Trophoblast cell (in vitro differentiated cells and primary cell): Measurements from ENCODE around the gene PACSIN2.

Experiments used
- DNase-seq, 2 donors: peaks; one replicate each; pipeline ENCODE4 v3.0.0-alpha.2; 2016
- H2AFZ ChIP-seq: 2 replicates; pipeline ENCODE4 v1.6.1; 2013; ENCODE audit warnings: low read length, moderate library complexity, mild to moderate bottlenecking; ENCODE audit not compliant: insufficient read depth, poor library complexity
- H2AK5ac ChIP-seq: 2 replicates; pipeline ENCODE4 v1.6.1; 2013; ENCODE audit warnings: mild to moderate bottlenecking, low read length
- H2BK120ac ChIP-seq: 2 replicates; pipeline ENCODE4 v1.6.1; 2013; ENCODE audit warnings: low read length, mild to moderate bottlenecking, moderate library complexity; ENCODE audit not compliant: insufficient read depth, poor library complexity
- H2BK12ac ChIP-seq: 2 replicates; pipeline ENCODE4 v1.6.1; 2013; ENCODE audit warnings: mild to moderate bottlenecking, low read length, moderate library complexity
- H2BK5ac ChIP-seq: 2 replicates; pipeline ENCODE4 v1.6.1; 2013; ENCODE audit warnings: low read length, low read depth, moderate library complexity, mild to moderate bottlenecking; ENCODE audit not compliant: poor library complexity
- H3K14ac ChIP-seq: 2 replicates; pipeline ENCODE4 v1.6.1; 2013; ENCODE audit warnings: mild to moderate bottlenecking, low read length
- H3K18ac ChIP-seq: 2 replicates; pipeline ENCODE4 v1.6.1; 2013; ENCODE audit warnings: mild to moderate bottlenecking, low read length
- H3K23ac ChIP-seq: 2 replicates; pipeline ENCODE4 v1.6.1; 2013; ENCODE audit warnings: low read length
- H3K27ac ChIP-seq: 2 replicates; pipeline ENCODE4 v1.5.1; 2013; ENCODE audit warnings: low read depth, mild to moderate bottlenecking, inconsistent platforms, low read length, moderate library complexity
- H3K27me3 ChIP-seq: 2 replicates; pipeline ENCODE4 v1.6.1; 2013; ENCODE audit warnings: inconsistent platforms, mild to moderate bottlenecking, low read length, moderate library complexity; ENCODE audit not compliant: insufficient read depth
- H3K36me3 ChIP-seq, 2 experiments: 1 replicate in 1 of 2; 2 replicates in 1 of 2; pipeline ENCODE4 v1.6.1; 2013; ENCODE audit warnings: low read length in 2 of 2, mild to moderate bottlenecking in 2 of 2, moderate library complexity in 1 of 2; ENCODE audit not compliant: insufficient read depth in 2 of 2, control insufficient read depth in 1 of 2
- H3K4ac ChIP-seq: 2 replicates; pipeline ENCODE4 v1.6.1; 2013; ENCODE audit warnings: low read depth, mild to moderate bottlenecking, low read length, moderate library complexity
- H3K4me1 ChIP-seq, 2 experiments: 1 replicate in 1 of 2; 2 replicates in 1 of 2; pipeline ENCODE4 v1.6.1; 2013; ENCODE audit warnings: low read length in 2 of 2, mild to moderate bottlenecking in 2 of 2, moderate library complexity in 1 of 2; ENCODE audit not compliant: insufficient read depth in 2 of 2, control insufficient read depth in 1 of 2
- H3K4me2 ChIP-seq: 2 replicates; pipeline ENCODE4 v1.6.1; 2013; ENCODE audit warnings: inconsistent platforms, mild to moderate bottlenecking, low read length, moderate library complexity
- H3K4me3 ChIP-seq: 2 replicates; pipeline ENCODE4 v1.5.1; 2013; ENCODE audit warnings: mild to moderate bottlenecking, low read depth, low read length, inconsistent platforms
- H3K79me1 ChIP-seq: one replicate; pipeline ENCODE4 v1.6.1; 2013; ENCODE audit warnings: low read length
- H3K79me2 ChIP-seq: 2 replicates; pipeline ENCODE4 v1.6.1; 2013; ENCODE audit warnings: low read length, mild to moderate bottlenecking; ENCODE audit not compliant: control insufficient read depth, insufficient read depth, poor library complexity
- H3K9ac ChIP-seq: 2 replicates; pipeline ENCODE4 v1.6.1; 2013; ENCODE audit warnings: mild to moderate bottlenecking, low read length
- H3K9me3 ChIP-seq: 2 replicates; pipeline ENCODE4 v1.6.1; 2013; ENCODE audit warnings: low read depth, mild to moderate bottlenecking, control low read depth, inconsistent platforms, low read length; ENCODE audit not compliant: insufficient read depth
- H4K12ac ChIP-seq: 2 replicates; pipeline ENCODE4 v1.6.1; 2013; ENCODE audit warnings: low read depth, mild to moderate bottlenecking, low read length, moderate library complexity
- H4K8ac ChIP-seq: 2 replicates; pipeline ENCODE4 v1.6.1; 2013; ENCODE audit warnings: low read depth, mild to moderate bottlenecking, low read length, moderate library complexity
- H4K91ac ChIP-seq: one replicate; pipeline ENCODE4 v1.6.1; 2013; ENCODE audit warnings: low read depth, mild to moderate bottlenecking, low read length, moderate library complexity
- WGBS: extraction: QIAGEN DNeasy Blood & Tissue Kit; methylation state at CpG from one replicate; pipeline ENCODE4 v1.1.7; 2013; ENCODE audit warnings: missing lambda C conversion rate; ENCODE audit not compliant: insufficient read length, insufficient coverage; ENCODE audit errors: extremely low coverage; 5-methylcytosine and 5-hydroxymethylcytosine counted together

PACSIN2 gene

DNA sequence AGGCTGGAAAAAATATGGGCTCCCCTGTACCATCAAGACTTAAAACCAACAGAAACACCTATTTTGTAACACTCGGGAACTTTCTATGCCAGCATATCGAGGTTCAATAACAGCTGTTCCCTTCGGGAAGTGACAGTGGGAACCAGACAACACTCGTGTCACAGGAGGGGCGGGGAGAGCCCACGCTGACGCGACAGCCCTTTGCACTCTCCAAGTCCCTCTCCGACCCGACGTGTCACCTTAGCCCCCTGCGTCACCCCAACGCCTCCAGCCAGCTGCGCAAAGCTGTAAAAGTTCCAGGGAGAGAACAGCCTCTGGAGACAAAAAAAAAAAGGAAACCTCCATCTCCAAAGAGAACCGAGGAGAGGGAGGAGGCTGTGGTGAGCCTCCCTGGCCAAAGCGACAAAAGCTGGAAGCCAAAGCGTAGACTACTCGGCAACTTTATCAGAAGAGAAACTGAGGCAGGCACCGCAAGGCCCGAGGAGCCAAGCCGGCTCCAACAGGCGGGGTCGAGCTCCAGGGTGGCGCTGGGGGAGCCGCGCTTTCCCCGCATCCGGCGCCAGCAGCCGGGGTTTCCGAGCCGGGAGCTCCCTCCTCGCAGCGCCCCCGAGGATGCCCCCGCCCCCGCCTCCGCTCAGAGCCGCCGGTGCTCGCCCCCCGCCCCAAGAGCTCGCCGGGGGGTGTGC lies 158.6 kb downstream of the PACSIN2 start:
- H3K4me3 ChIP-seq = peak overlapping the region; percentile 92
- peak overlapping the region; percentile 84 for H3K4ac ChIP-seq
- peak overlapping the region; percentile 89 for H4K12ac ChIP-seq
- H3K23ac ChIP-seq = no peak overlapping the region
- DNase-seq = peak; percentile 66 to 69
- peak overlapping the region; percentile 86 for H3K9ac ChIP-seq
- no peak overlapping the region for H2BK12ac ChIP-seq
- peaks cover 0 to 2% of the 10 kb centered on the region in 2 experiments for H3K4me1 ChIP-seq
- peak overlapping the region; percentile 77 for H2BK5ac ChIP-seq
- H3K18ac ChIP-seq = peak overlapping the region; percentile 87
- H2BK120ac ChIP-seq = peak overlapping the region; percentile 78
- H4K91ac ChIP-seq = peak overlapping the region; percentile 91
- peaks cover 4% of the 10 kb centered on the region for H3K79me2 ChIP-seq
- H3K27me3 ChIP-seq = no peaks in the 10 kb centered on the region
- H3K27ac ChIP-seq = peak overlapping the region; percentile 91
- peak overlapping the region; percentile 83 for H2AFZ ChIP-seq
- H3K36me3 ChIP-seq = no peaks in the 10 kb centered on the region
- H3K9me3 ChIP-seq = peaks cover 2% of the 10 kb centered on the region
- peaks cover 11% of the 10 kb centered on the region for H3K79me1 ChIP-seq
- H4K8ac ChIP-seq = peak overlapping the region; percentile 86
- H2AK5ac ChIP-seq = peak overlapping the region; percentile 68
- WGBS = no CpG with 5 or more reads among the region's 44 CpGs
- peak overlapping the region; percentile 77 for H3K4me2 ChIP-seq
- peak overlapping the region; percentile 96 for H3K14ac ChIP-seq

DNA sequence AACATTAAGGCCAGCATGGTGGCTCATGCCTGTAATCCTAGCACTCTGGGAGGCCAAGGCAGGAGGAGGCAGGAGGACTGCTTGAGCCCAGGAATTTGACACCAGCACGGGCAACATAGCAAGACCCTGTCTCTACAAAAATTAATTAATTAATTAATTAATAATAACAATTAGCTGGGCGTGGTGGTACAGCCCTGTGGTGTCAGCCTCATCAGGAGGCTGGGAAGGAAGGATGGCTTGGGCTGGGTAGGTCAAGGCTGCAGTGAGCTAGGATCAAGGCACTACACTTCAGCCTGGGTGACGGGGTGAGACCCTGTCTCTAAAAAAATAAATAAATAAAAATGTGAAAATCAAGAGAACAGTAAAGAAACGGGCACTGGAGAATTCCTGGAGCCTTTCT lies 159.2 kb downstream of the PACSIN2 start:
- Histone ChIP-seq H3K23ac (no peak overlapping the region), H2BK120ac (no peak overlapping the region), H2AFZ (no peak overlapping the region), H3K4ac (no peak overlapping the region), H4K91ac (no peak overlapping the region), H3K79me2 (peaks cover 4% of the 10 kb centered on the region), H3K4me2 (peak overlapping the region; percentile 77), H3K27me3 (no peaks in the 10 kb centered on the region), H3K27ac (no peak overlapping the region), H3K9ac (no peak overlapping the region), H3K79me1 (peaks cover 11% of the 10 kb centered on the region), H4K8ac (no peak overlapping the region), H3K36me3 (no peaks in the 10 kb centered on the region), H3K14ac (no peak overlapping the region), H3K18ac (no peak overlapping the region), H2BK12ac (no peak overlapping the region), H2BK5ac (no peak overlapping the region), H3K4me1 (peaks cover 0 to 2% of the 10 kb centered on the region in 2 experiments), H4K12ac (no peak overlapping the region), H2AK5ac (no peak overlapping the region), H3K4me3 (no peak overlapping the region), H3K9me3 (peaks cover 2% of the 10 kb centered on the region)
- WGBS = no CpG with 5 or more reads among the region's 4 CpGs
- DNase-seq = no peak

DNA sequence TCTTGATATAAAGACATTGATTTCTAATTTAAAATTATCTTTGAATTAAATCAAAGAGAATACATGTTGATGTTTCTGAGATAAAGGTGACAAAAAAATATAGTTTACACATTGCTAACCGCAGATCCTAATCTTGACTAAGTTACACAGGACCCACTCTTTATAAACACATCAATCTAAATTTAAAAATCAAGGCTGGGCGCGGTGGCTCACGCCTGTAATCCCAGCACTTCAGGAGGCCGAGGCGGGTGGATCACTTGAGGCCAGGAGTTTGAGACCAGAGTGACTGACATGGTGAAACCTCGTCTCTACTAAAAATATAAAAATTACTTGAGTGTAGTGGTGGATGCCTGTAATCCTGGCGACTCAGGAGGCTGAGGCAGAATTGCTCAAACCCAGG lies 159.7 kb downstream of the PACSIN2 start:
- Histone ChIP-seq H3K18ac (no peak overlapping the region), H3K27me3 (no peaks in the 10 kb centered on the region), H3K27ac (no peak overlapping the region), H3K79me1 (peaks cover 11% of the 10 kb centered on the region), H2BK120ac (no peak overlapping the region), H3K79me2 (peaks cover 4% of the 10 kb centered on the region), H3K4me2 (no peak overlapping the region), H3K9ac (no peak overlapping the region), H3K4ac (no peak overlapping the region), H4K91ac (no peak overlapping the region), H2BK12ac (no peak overlapping the region), H2AFZ (no peak overlapping the region), H3K23ac (no peak overlapping the region), H2BK5ac (no peak overlapping the region), H3K14ac (no peak overlapping the region), H3K4me1 (peaks cover 0 to 2% of the 10 kb centered on the region in 2 experiments), H3K36me3 (no peaks in the 10 kb centered on the region), H4K12ac (no peak overlapping the region), H3K9me3 (peaks cover 2% of the 10 kb centered on the region), H3K4me3 (no peak overlapping the region), H2AK5ac (no peak overlapping the region), H4K8ac (no peak overlapping the region)
- DNase-seq = no peak
- WGBS = no CpG with 5 or more reads among the region's 8 CpGs

DNA sequence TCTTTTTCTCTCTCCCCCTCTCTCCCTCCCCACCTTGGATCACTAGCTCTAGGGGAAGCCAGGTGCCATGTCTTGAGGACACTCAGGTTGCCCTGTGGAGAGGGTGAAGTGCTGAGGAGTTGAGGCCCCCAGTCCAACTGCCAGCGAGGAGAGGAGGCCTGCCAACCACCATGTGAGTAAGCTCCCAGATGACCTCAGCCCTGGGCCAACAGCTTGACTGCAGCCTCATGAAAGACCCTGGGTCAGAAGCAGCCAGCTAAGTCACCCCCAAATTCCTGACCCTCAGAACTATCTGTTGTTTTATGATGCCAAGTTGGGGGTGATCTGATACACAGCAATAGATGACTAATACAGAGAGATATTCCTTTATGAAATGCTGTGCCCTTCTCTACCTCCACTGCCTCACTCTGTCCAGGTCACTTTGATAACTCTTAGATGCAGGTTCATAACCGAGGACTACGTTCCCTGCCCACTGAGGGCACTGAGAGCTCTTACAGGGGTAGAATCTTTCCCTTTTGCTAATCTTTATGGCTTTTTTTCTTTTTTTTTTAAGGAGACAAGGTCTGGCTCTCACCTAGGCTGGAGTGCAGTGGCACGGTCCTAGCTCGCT lies 165.9 kb downstream of the PACSIN2 start:
- Histone ChIP-seq H3K14ac (no peak overlapping the region), H3K27ac (no peak overlapping the region), H3K4me3 (no peak overlapping the region), H3K79me2 (no peaks in the 10 kb centered on the region), H3K4me1 (no peaks in the 10 kb centered on the region), H3K79me1 (no peaks in the 10 kb centered on the region), H2BK5ac (no peak overlapping the region), H3K23ac (no peak overlapping the region), H3K4me2 (no peak overlapping the region), H4K12ac (no peak overlapping the region), H3K4ac (no peak overlapping the region), H2AFZ (no peak overlapping the region), H2AK5ac (no peak overlapping the region), H3K9ac (no peak overlapping the region), H3K36me3 (peaks cover 4 to 5% of the 10 kb centered on the region in 2 experiments), H3K18ac (no peak overlapping the region), H2BK12ac (no peak overlapping the region), H3K27me3 (no peaks in the 10 kb centered on the region), H3K9me3 (no peaks in the 10 kb centered on the region), H2BK120ac (no peak overlapping the region), H4K8ac (no peak overlapping the region), H4K91ac (no peak overlapping the region)
- no peak for DNase-seq
- no CpG with 5 or more reads among the region's 5 CpGs for WGBS
